Measurements from ENCODE around the gene DSC3. TPM values are rescaled to one million over a fixed set of nuclear protein-coding genes. Genes with fewer than 3 reads are reported as not detected.

The DSC3 gene
- total RNA-seq, 1 donor from 2014 or later, result 0.08 TPM

Other genes with a start within 250 kb of the DSC3 start
- gene DSC2, start 59.7 kb upstream of the DSC3 start, total RNA-seq, result 26.0 TPM
- gene DSC1, start 120.1 kb upstream of the DSC3 start, total RNA-seq, result 3.0 TPM

Measured in Right ventricle myocardium inferior (tissue), 1 donor.